GM21447 (cell line): ENCODE results near the gene PACS2.

ENCODE experiments used
- ATAC-seq: cut with Tn5 transposase; IDR thresholded peaks from one replicate; pipeline ENCODE4 v1.9.1; 2021; ENCODE audit not compliant: unreplicated experiment

PACS2 gene

GRCh38 chr14:105398044-105398725 is 83.6 kb downstream of the PACS2 start, which contains the start of gene TEX22:
Gene TEX22 (plus strand): TSS chr14:105398538. CDS start chr14:105399341, 803 bp downstream.
- peak; percentile 68 for ATAC-seq

GRCh38 chr14:105398726-105399465 is 84.3 kb downstream of the PACS2 start:
- peak; percentile 19 for ATAC-seq

- ATAC-seq = no peak
Measured at GRCh38 chr14:105399466-105399775, 84.9 kb downstream of the PACS2 start.

GRCh38 chr14:105400016-105400415 is 85.5 kb downstream of the PACS2 start:
- ATAC-seq = no peak

GRCh38 chr14:105401699-105402098 is 87.2 kb downstream of the PACS2 start:
- ATAC-seq = no peak

- ATAC-seq = no peak
Measured at GRCh38 chr14:105408592-105408991, 94.0 kb downstream of the PACS2 start.

- no peak for ATAC-seq
Measured at GRCh38 chr14:105409364-105409763, 94.8 kb downstream of the PACS2 start.

- no peak for ATAC-seq
Measured at GRCh38 chr14:105410642-105411016, 96.1 kb downstream of the PACS2 start.

GRCh38 chr14:105411017-105411941 is 96.7 kb downstream of the PACS2 start:
- ATAC-seq = no peak

GRCh38 chr14:105411985-105412770 is 97.6 kb downstream of the PACS2 start:
- ATAC-seq = no peak

- ATAC-seq = no peak
Measured at GRCh38 chr14:105412771-105413543, 98.4 kb downstream of the PACS2 start.

- ATAC-seq = no peak
Measured at GRCh38 chr14:105413544-105413886, 99.0 kb downstream of the PACS2 start.

- peak; percentile 47 for ATAC-seq
Measured at GRCh38 chr14:105414456-105415371, 100.2 kb downstream of the PACS2 start.

GRCh38 chr14:105415481-105416428 is 101.2 kb downstream of the PACS2 start:
- ATAC-seq = no peak

GRCh38 chr14:105416671-105417070 is 102.1 kb downstream of the PACS2 start:
- ATAC-seq = no peak

GRCh38 chr14:105417690-105418121 is 103.2 kb downstream of the PACS2 start:
- no peak for ATAC-seq

- ATAC-seq = no peak
Measured at GRCh38 chr14:105418269-105419194, 104.0 kb downstream of the PACS2 start.
